ENCODE results near the gene PM20D2.
A peak's percentile ranks its signal among the peaks of the same experiment; 100 is the strongest.

PM20D2 gene

GRCh38 chr6:89145956-89146717 is at the start of gene PM20D2:
Gene PM20D2 (plus strand): TSS chr6:89146055. CDS start chr6:89146145, 90 bp downstream.
- TF ChIP-seq TCF4 (CRISPR knock-in tag; IDR thresholded peaks at IDR 0.05; ENCODE audit: borderline replicate concordance) (no peak), ESRRG (CRISPR knock-in tag; IDR thresholded peaks at IDR 0.05) (no peak), PATZ1 (CRISPR knock-in tag; IDR thresholded peaks at IDR 0.05; ENCODE audit: borderline replicate concordance) (no peak), GLIS3 (CRISPR knock-in tag; IDR thresholded peaks at IDR 0.05) (no peak), SNAI2 (CRISPR knock-in tag; IDR thresholded peaks at IDR 0.05) (no peak), ZC3H10 (CRISPR knock-in tag; IDR thresholded peaks at IDR 0.05) (no peak), TSHZ2 (CRISPR knock-in tag; IDR thresholded peaks at IDR 0.05) (no peak), CSRNP3 (CRISPR knock-in tag; IDR thresholded peaks at IDR 0.05) (no peak), PPARA (CRISPR knock-in tag; IDR thresholded peaks at IDR 0.05; ENCODE audit: borderline replicate concordance) (no peak), ARNTL (CRISPR knock-in tag; IDR thresholded peaks at IDR 0.05; ENCODE audit: borderline replicate concordance, low read depth) (no peak), RARB (CRISPR knock-in tag; IDR thresholded peaks at IDR 0.05) (no peak), POU6F1 (CRISPR knock-in tag; IDR thresholded peaks at IDR 0.05; ENCODE audit: borderline replicate concordance, low read depth) (no peak), ZFP30 (CRISPR knock-in tag; IDR thresholded peaks at IDR 0.05) (no peak), CREB5 (CRISPR knock-in tag; IDR thresholded peaks at IDR 0.05; ENCODE audit: low read depth) (no peak), ZNF8 (CRISPR knock-in tag; IDR thresholded peaks at IDR 0.05) (no peak), ZNF565 (CRISPR knock-in tag; conservative IDR thresholded peaks at IDR 0.05; ENCODE audit: low read depth) (no peak)
- ATAC-seq: peak; percentile 88

GRCh38 chr6:89098461-89098860 is 47.4 kb upstream of the PM20D2 start:
- ATAC-seq: no peak
- no peak for TF ChIP-seq ZFP3 (CRISPR knock-in tag; IDR thresholded peaks at IDR 0.05)
- TF ChIP-seq TSHZ2 (CRISPR knock-in tag; IDR thresholded peaks at IDR 0.05): no peak
- TF ChIP-seq BACH2 (CRISPR knock-in tag; IDR thresholded peaks at IDR 0.05; ENCODE audit: borderline replicate concordance): no peak

All from SK-N-SH treated with all-trans-retinoic acid at 6 μM for 48 hours (cell line).